Adipose tissue (tissue), 3 donors: ENCODE data around the gene PCGF5. TPM values are rescaled to one million over a fixed set of nuclear protein-coding genes. Genes with fewer than 3 reads are reported as not detected.
"Not testable (repeated sequence)": the region's sequence is repeated elsewhere in the genome, so short reads cannot be mapped to it uniquely, and the experiment has no call there.

ENCODE experiments used
- H3K27ac ChIP-seq: one replicate; pipeline ENCODE4 v1.5.1; 2013; ENCODE audit warnings: low read depth, low read length
- WGBS, 3 donors: extraction: QIAGEN DNeasy Blood & Tissue Kit; methylation state at CpG; one replicate each; pipeline ENCODE4 v1.1.7; 2013; 5-methylcytosine and 5-hydroxymethylcytosine counted together
- polyA plus RNA-seq, 3 donors: library from polyadenylated mRNA; stranded (reverse); fragments of 200-250 nt; gene quantifications; one replicate each; pipeline ENCODE4 v1.2.3, GENCODE V29; 2013
- donor health status: healthy with polysubstance abuse.
- donor health status: Bipolar disorder and iron deficiency.
- donor health status: healthy.

The PCGF5 gene
- polyA plus RNA-seq: 10 to 100 TPM; 12.5 to 30.4 (median 21.0) TPM

- 0 to 1% (median 0%) methylated on average over 42 to 66 of the region's 66 CpGs for WGBS, 3 donors
- H3K27ac ChIP-seq: no peak within 1 kb of the TSS
Measured at GRCh38 chr10:91220194-91220953, at the start of gene PCGF5. Gene PCGF5, plus strand, starts transcription at chr10:91220663. Its CDS starts 2,209 bp downstream, at chr10:91222872.

GRCh38 chr10:91171485-91171884, 49.0 kb upstream of the PCGF5 start:
- H3K27ac ChIP-seq: no peak overlapping the region
- 82 to 94% (median 90%) methylated on average over 3 of the region's 3 CpGs for WGBS, 3 donors

- no peak overlapping the region for H3K27ac ChIP-seq
Measured at GRCh38 chr10:91172348-91172747, 48.1 kb upstream of the PCGF5 start.

GRCh38 chr10:91185239-91185875, 35.1 kb upstream of the PCGF5 start:
- H3K27ac ChIP-seq: no peak overlapping the region
- WGBS, 3 donors: 87 to 94% (median 87%) methylated on average over 8 of the region's 8 CpGs

More at GRCh38 chr10:91172348-91172747, 48.1 kb upstream of the PCGF5 start:
- 96 to 99% (median 97%) methylated on average over 2 of the region's 2 CpGs for WGBS, 3 donors

- no peak overlapping the region for H3K27ac ChIP-seq
- WGBS, 3 donors: 91 to 93% (median 92%) methylated on average over 4 of the region's 4 CpGs
Measured at GRCh38 chr10:91187156-91187555, 33.3 kb upstream of the PCGF5 start.

GRCh38 chr10:91188010-91188409, 32.5 kb upstream of the PCGF5 start:
- H3K27ac ChIP-seq: not testable (repeated sequence)
- WGBS, 3 donors: 88 to 89% (median 88%) methylated on average over 11 of the region's 11 CpGs

GRCh38 chr10:91188889-91189288, 31.6 kb upstream of the PCGF5 start:
- no peak overlapping the region for H3K27ac ChIP-seq

GRCh38 chr10:91190388-91190870, 30.0 kb upstream of the PCGF5 start:
- 84 to 94% (median 86%) methylated on average over 1 of the region's 1 CpG for WGBS, 3 donors
- H3K27ac ChIP-seq: no peak overlapping the region

GRCh38 chr10:91190876-91191583, 29.4 kb upstream of the PCGF5 start:
- 82 to 89% (median 84%) methylated on average over 2 of the region's 2 CpGs for whole genome bisulfite sequencing, 3 donors
- no peak overlapping the region for H3K27ac ChIP-seq

GRCh38 chr10:91191584-91191919, 28.9 kb upstream of the PCGF5 start:
- H3K27ac ChIP-seq: no peak overlapping the region

- WGBS, 3 donors: 81 to 95% (median 82%) methylated on average over 2 of the region's 2 CpGs
- no peak overlapping the region for H3K27ac ChIP-seq
Measured at GRCh38 chr10:91194497-91195179, 25.8 kb upstream of the PCGF5 start.

- WGBS, 3 donors: 82 to 89% (median 83%) methylated on average over 2 of the region's 2 CpGs
- H3K27ac ChIP-seq: no peak overlapping the region
Measured at GRCh38 chr10:91196268-91197048, 24.0 kb upstream of the PCGF5 start.

GRCh38 chr10:91197127-91197526, 23.3 kb upstream of the PCGF5 start:
- H3K27ac ChIP-seq: no peak overlapping the region

GRCh38 chr10:91198781-91199180, 21.7 kb upstream of the PCGF5 start:
- WGBS, 3 donors: 20 to 88% (median 42%) methylated on average over 1 of the region's 1 CpG
- no peak overlapping the region for H3K27ac ChIP-seq

More at GRCh38 chr10:91197127-91197526, 23.3 kb upstream of the PCGF5 start:
- 76 to 86% (median 77%) methylated on average over 12 of the region's 12 CpGs for WGBS, 3 donors

GRCh38 chr10:91200314-91201212, 19.9 kb upstream of the PCGF5 start:
- no peak overlapping the region for H3K27ac ChIP-seq
- 61 to 67% (median 67%) methylated on average over 5 of the region's 5 CpGs for WGBS, 3 donors

GRCh38 chr10:91201213-91201996, 19.1 kb upstream of the PCGF5 start:
- H3K27ac ChIP-seq: no peak overlapping the region
- WGBS, 3 donors: 57 to 62% (median 61%) methylated on average over 3 of the region's 3 CpGs
